Placental pericyte (primary cell): ENCODE results near the gene EGF. TPM values are rescaled to one million over a fixed set of nuclear protein-coding genes. Genes with fewer than 3 reads are reported as not detected.
A peak's percentile ranks its signal among the peaks of the same experiment; 100 is the strongest.

Experiments
- small RNA-seq: library from RNA; depleted of rRNA; stranded (forward); fragments of <200 nt; gene quantifications from one replicate; pipeline ENCODE3, GENCODE V24; 2012; ENCODE audit warnings: low replicate concordance
- total RNA-seq: library from RNA; depleted of rRNA; stranded (reverse); fragments of >200 nt; gene quantifications from 2 replicates; pipeline ENCODE4 v1.2.3, GENCODE V29; 2012

Gene EGF
- total RNA-seq, result 0.22 and 1.6 TPM in 2 replicates

GRCh38 chr4:109912706-109913595 is at the start of gene EGF:
Gene EGF (plus strand): TSS chr4:109912883. CDS start chr4:109913336, 453 bp downstream.

Small RNA genes within 50 kb of the gene (small RNA-seq; reads per million reads assigned to genes)
- gene RNU6-35P, result 23.2 reads per million, percentile 97 among the genes with 10 or more reads in this experiment

Other genes starting within 250 kb of the EGF start
- gene CASP6, start 209.4 kb upstream of the EGF start, total RNA-seq, result 7.4 and 23.5 TPM in 2 replicates
- gene PLA2G12A, start 182.8 kb upstream of the EGF start, total RNA-seq, result 10.7 and 50.7 TPM in 2 replicates
- gene CFI, start 110.9 kb upstream of the EGF start, total RNA-seq, result 0.57 and 2.2 TPM in 2 replicates
- gene GAR1, start 97.1 kb upstream of the EGF start, total RNA-seq, result 4.3 and 5.5 TPM in 2 replicates
- gene RRH, start 84.9 kb upstream of the EGF start, total RNA-seq, result 0.14 TPM in 1 of 2 replicates, not detected in the other
- under 0.01 TPM in 1 of 2 replicates, not detected in the other for gene LRIT3, start 64.8 kb upstream of the EGF start, total RNA-seq